ENCODE data around the gene ELMOD2.

DNA sequence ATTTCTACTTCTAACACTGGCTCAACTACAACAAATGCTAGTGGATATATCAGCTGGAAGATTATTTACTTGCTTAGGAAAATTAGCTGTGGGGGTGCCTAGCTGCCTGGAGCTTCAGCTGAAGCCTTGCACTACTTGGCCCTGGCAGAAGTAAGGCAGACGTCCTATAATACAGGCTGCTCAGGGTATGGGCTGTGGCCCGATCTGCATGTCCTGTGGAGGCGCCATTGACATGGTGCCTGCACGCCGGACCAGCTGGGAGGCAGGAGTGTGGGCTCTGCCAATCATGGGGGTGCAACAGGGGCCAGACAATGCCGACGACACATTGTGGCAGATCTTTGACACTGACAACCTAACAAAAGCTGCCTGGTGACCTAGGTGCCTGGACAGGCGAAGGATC is 76.4 kb downstream of the ELMOD2 start:
- TF ChIP-seq POLR2AphosphoS5 (IDR thresholded peaks at IDR 0.05; ENCODE audit: low read depth, low read length) = no peak
- no peak for TF ChIP-seq KDM1A (CRISPR knock-in tag; IDR thresholded peaks at IDR 0.05)
- TF ChIP-seq EZH2 (conservative IDR thresholded peaks at IDR 0.05; ENCODE audit: low read depth, low read length) = no peak
- TF ChIP-seq PITX1 (CRISPR knock-in tag; IDR thresholded peaks at IDR 0.05) = no peak
- no peak for TF ChIP-seq HDAC6 (IDR thresholded peaks at IDR 0.05; ENCODE audit: low read depth, low read length)
- TF ChIP-seq, protein P1, sequence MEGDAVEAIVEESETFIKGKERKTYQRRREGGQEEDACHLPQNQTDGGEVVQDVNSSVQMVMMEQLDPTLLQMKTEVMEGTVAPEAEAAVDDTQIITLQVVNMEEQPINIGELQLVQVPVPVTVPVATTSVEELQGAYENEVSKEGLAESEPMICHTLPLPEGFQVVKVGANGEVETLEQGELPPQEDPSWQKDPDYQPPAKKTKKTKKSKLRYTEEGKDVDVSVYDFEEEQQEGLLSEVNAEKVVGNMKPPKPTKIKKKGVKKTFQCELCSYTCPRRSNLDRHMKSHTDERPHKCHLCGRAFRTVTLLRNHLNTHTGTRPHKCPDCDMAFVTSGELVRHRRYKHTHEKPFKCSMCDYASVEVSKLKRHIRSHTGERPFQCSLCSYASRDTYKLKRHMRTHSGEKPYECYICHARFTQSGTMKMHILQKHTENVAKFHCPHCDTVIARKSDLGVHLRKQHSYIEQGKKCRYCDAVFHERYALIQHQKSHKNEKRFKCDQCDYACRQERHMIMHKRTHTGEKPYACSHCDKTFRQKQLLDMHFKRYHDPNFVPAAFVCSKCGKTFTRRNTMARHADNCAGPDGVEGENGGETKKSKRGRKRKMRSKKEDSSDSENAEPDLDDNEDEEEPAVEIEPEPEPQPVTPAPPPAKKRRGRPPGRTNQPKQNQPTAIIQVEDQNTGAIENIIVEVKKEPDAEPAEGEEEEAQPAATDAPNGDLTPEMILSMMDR (CRISPR knock-in tag; IDR thresholded peaks at IDR 0.05) = no peak
- TF ChIP-seq ZBTB7B (CRISPR knock-in tag; IDR thresholded peaks at IDR 0.05) = no peak
- no peak for TF ChIP-seq ZNF713 (CRISPR knock-in tag; IDR thresholded peaks at IDR 0.05)
- no peak for TF ChIP-seq KDM4B (CRISPR knock-in tag; IDR thresholded peaks at IDR 0.05)
- no peak for TF ChIP-seq RORA (CRISPR knock-in tag; IDR thresholded peaks at IDR 0.05)
- no peak for TF ChIP-seq ZKSCAN1 (IDR thresholded peaks at IDR 0.05; ENCODE audit: low read length)
